Esophagus muscularis mucosa (tissue), 4 donors: ENCODE measurements around the gene METTL18. TPM values are rescaled to one million over a fixed set of nuclear protein-coding genes. Genes with fewer than 3 reads are reported as not detected.

Source experiments
- DNase-seq: peaks from one replicate; pipeline ENCODE4 v3.0.0-alpha.2; 2017; ENCODE audit errors: extremely low spot score
- H3K27ac ChIP-seq, 4 donors: fragments of 200-600 bp; sonication (generic); replicated peaks in 1 of 4; 1 replicate in 3 of 4; 2 replicates in 1 of 4; pipeline ENCODE4 v1.5.1; 2016 to 2019; ENCODE audit warnings: mild to moderate bottlenecking in 1 of 4
- H3K27me3 ChIP-seq, 4 donors: fragments of 200-600 bp; sonication (generic); one replicate each; pipeline versions ENCODE4 v1.5.1 to v1.6.0; 2016 to 2019
- H3K36me3 ChIP-seq, 4 donors: fragments of 200-600 bp; sonication (generic); one replicate each; pipeline ENCODE4 v1.5.1; 2016 to 2019
- H3K4me1 ChIP-seq, 4 donors: fragments of 200-600 bp; sonication (generic); one replicate each; pipeline ENCODE4 v1.5.1; 2016 to 2019
- H3K4me3 ChIP-seq, 4 donors: fragments of 200-600 bp; sonication (generic); 1 replicate in 2 of 4; 2 replicates in 2 of 4; pipeline ENCODE4 v1.5.1; 2016 to 2019; ENCODE audit warnings: mild to moderate bottlenecking in 4 of 4, moderate library complexity in 1 of 4
- H3K9me3 ChIP-seq, 4 donors: fragments of 200-600 bp; sonication (generic); 1 replicate in 3 of 4; 2 replicates in 1 of 4; pipeline ENCODE4 v1.5.1; 2016 to 2019
- EP300 ChIP-seq: sonication (generic); formaldehyde crosslinking; IDR thresholded peaks from one replicate; pipeline ENCODE4 v1.6.1; 2017; ENCODE audit warnings: antibody characterized with exemption
- POLR2A ChIP-seq: fragments of 450-650 bp; IDR thresholded peaks from one replicate; pipeline ENCODE4 v1.6.1; 2017; ENCODE audit warnings: antibody characterized with exemption, moderate library complexity, mild to moderate bottlenecking, low read depth
- POLR2AphosphoS5 ChIP-seq, 2 donors: sonication (generic); formaldehyde crosslinking; IDR thresholded peaks; one replicate each; pipeline ENCODE4 v1.6.1; 2017; ENCODE audit warnings: antibody characterized with exemption in 2 of 2
- WGBS: methylation state at CpG from one replicate; pipeline ENCODE4 v1.1.5; 2018; 5-methylcytosine and 5-hydroxymethylcytosine counted together
- intact Hi-C: fragments of 100-400 bp; cut with DNase I; formaldehyde crosslinking; loops from one replicate; pipeline ENCODE4 v1.15.1; 2023
- total RNA-seq, 4 donors: library from RNA; depleted of rRNA; stranded (reverse); fragments of >200 nt; gene quantifications; one replicate each; pipeline versions ENCODE4 v1.1.0 to v1.2.1, GENCODE V29; 2016
- TF ChIP-seq, protein P1 (sequence below), 3 experiments: fragments of 200-600 bp in 2 of 3; fragments of 450-650 bp in 1 of 3; sonication (generic) in 2 of 3; IDR thresholded peaks; one replicate each; pipeline ENCODE4 v1.5.1; 2017 to 2019; ENCODE audit warnings: antibody characterized with exemption in 3 of 3, mild to moderate bottlenecking in 2 of 3, moderate library complexity in 1 of 3

Gene METTL18
- total RNA-seq, 4 donors from 2014 or later: 5.6 to 6.8 (median 6.2) TPM

- H3K4me3 ChIP-seq: no peak overlapping the region
- H3K4me1 ChIP-seq: no peaks in the 10 kb centered on the region
- intact Hi-C loops: no loop called here
- H3K9me3 ChIP-seq: no peaks in the 10 kb centered on the region
- H3K27ac ChIP-seq: no peak overlapping the region
- DNase-seq: no peak
- peaks cover 0 to 5% (median 0%) of the 10 kb centered on the region in 4 donors for H3K27me3 ChIP-seq
- TF ChIP-seq POLR2A (no peak), EP300 (no peak), POLR2AphosphoS5 (IDR thresholded peaks at IDR 0.05) (no peak)
- TF ChIP-seq, protein P1, sequence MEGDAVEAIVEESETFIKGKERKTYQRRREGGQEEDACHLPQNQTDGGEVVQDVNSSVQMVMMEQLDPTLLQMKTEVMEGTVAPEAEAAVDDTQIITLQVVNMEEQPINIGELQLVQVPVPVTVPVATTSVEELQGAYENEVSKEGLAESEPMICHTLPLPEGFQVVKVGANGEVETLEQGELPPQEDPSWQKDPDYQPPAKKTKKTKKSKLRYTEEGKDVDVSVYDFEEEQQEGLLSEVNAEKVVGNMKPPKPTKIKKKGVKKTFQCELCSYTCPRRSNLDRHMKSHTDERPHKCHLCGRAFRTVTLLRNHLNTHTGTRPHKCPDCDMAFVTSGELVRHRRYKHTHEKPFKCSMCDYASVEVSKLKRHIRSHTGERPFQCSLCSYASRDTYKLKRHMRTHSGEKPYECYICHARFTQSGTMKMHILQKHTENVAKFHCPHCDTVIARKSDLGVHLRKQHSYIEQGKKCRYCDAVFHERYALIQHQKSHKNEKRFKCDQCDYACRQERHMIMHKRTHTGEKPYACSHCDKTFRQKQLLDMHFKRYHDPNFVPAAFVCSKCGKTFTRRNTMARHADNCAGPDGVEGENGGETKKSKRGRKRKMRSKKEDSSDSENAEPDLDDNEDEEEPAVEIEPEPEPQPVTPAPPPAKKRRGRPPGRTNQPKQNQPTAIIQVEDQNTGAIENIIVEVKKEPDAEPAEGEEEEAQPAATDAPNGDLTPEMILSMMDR (IDR thresholded peaks at IDR 0.05): no peak
- WGBS: 65% methylated on average over 3 of the region's 3 CpGs
- no peaks in the 10 kb centered on the region for H3K36me3 ChIP-seq
Measured at GRCh38 chr1:169782596-169782995, 12.1 kb downstream of the METTL18 start.

DNA sequence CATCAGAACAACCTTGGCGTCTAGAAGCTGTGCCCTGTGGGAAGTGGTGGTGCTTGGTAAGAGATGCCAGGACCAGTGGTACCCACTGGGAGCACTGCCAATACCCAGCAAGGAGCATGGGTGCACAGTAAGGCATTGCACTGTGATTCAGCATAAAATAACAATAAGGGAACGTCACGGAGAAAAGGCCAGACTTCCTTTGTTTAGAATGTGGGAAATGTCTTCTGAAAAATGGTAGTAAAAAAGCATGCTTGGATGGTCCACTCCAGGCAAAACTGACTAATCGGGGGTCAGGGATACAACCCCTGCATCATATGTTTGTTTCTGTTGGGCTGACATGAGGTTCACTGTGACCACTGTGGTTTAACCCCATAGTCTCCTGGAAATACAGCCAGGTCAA lies 14.7 kb downstream of the METTL18 start:
- H3K9me3 ChIP-seq: no peaks in the 10 kb centered on the region
- no peaks in the 10 kb centered on the region for H3K36me3 ChIP-seq
- H3K4me3 ChIP-seq: no peak overlapping the region
- H3K4me1 ChIP-seq: no peaks in the 10 kb centered on the region
- 19% methylated on average over 4 of the region's 4 CpGs for WGBS
- no peak overlapping the region for H3K27ac ChIP-seq
- TF ChIP-seq EP300 (no peak), POLR2AphosphoS5 (IDR thresholded peaks at IDR 0.05) (no peak), POLR2A (no peak)
- TF ChIP-seq, protein P1 (IDR thresholded peaks at IDR 0.05): no peak
- DNase-seq: no peak
- intact Hi-C loops: no loop called here
- H3K27me3 ChIP-seq: peaks cover 0 to 2% (median 0%) of the 10 kb centered on the region in 4 donors

- Histone ChIP-seq H3K4me3 (no peak overlapping the region), H3K4me1 (no peaks in the 10 kb centered on the region), H3K27me3 (no peaks in the 10 kb centered on the region), H3K36me3 (no peaks in the 10 kb centered on the region), H3K9me3 (no peaks in the 10 kb centered on the region), H3K27ac (no peak overlapping the region)
- intact Hi-C loops: no loop called here
- TF ChIP-seq EP300: no peak
- no peak for TF ChIP-seq POLR2AphosphoS5 (IDR thresholded peaks at IDR 0.05)
- TF ChIP-seq, protein P1 (IDR thresholded peaks at IDR 0.05): no peak
- no peak for TF ChIP-seq POLR2A
- DNase-seq: no peak
Measured at GRCh38 chr1:169779150-169779549, 15.6 kb downstream of the METTL18 start.

DNA sequence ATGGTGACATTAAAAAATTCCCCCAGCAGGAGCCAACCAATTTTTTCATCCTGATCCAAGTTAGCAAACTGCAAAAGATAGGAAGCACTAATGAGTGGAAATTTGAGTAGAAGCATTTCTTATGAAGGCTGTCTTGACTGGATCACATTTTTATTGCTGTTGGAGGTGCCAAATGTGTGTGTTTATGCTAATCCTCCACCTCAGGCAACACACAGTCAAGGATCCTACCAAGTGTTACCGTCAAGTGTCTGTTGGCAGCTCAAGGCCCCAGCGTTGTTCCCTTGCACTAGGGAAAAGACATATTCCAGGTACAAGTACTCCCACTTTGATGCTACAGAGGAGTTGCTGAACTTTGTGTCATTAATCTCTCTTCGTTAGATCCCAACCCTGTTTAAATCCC lies 18.3 kb downstream of the METTL18 start:
- no peak for DNase-seq
- no peak for TF ChIP-seq POLR2AphosphoS5 (IDR thresholded peaks at IDR 0.05)
- TF ChIP-seq EP300: no peak
- no peak for TF ChIP-seq POLR2A
- TF ChIP-seq, protein P1 (IDR thresholded peaks at IDR 0.05): no peak
- Histone ChIP-seq H3K4me3 (no peak overlapping the region), H3K4me1 (no peaks in the 10 kb centered on the region), H3K9me3 (no peaks in the 10 kb centered on the region), H3K27me3 (no peaks in the 10 kb centered on the region), H3K36me3 (no peaks in the 10 kb centered on the region), H3K27ac (no peak overlapping the region)
- 65% methylated on average over 3 of the region's 3 CpGs for WGBS
- intact Hi-C loops: no loop called here

DNA sequence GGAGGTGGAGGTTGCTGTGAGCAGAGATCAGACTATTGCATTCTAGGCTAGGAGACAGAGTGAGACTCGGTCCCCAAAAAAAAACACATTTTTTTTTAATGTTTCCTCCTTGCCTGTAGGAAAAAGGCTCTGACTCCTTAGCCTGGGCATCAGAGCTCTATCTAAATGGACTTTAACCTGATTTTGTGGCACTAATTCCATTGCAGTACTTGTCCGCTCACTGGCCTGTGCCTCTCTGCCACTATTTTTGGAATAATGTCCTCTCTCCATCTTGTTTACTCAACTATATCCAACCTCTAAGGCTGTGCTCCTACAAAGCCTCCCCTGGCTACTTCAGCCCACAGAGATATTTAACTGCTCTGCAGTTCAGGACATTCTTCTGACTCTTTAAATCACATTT lies 26.5 kb downstream of the METTL18 start:
- no peak for DNase-seq
- no peaks in the 10 kb centered on the region for H3K9me3 ChIP-seq
- H3K27ac ChIP-seq: no peak overlapping the region
- H3K36me3 ChIP-seq: no peaks in the 10 kb centered on the region
- intact Hi-C loops: no loop called here
- H3K4me1 ChIP-seq: no peaks in the 10 kb centered on the region
- H3K4me3 ChIP-seq: no peak overlapping the region
- TF ChIP-seq, protein P1 (IDR thresholded peaks at IDR 0.05): no peak
- TF ChIP-seq EP300 (no peak), POLR2A (no peak), POLR2AphosphoS5 (IDR thresholded peaks at IDR 0.05) (no peak)
- H3K27me3 ChIP-seq: no peaks in the 10 kb centered on the region
- 90% methylated on average over 2 of the region's 2 CpGs for WGBS
